Inflammatory macrophage treated with lipopolysaccharide for 1 hour (primary cell): ENCODE data around the gene INHBE.
"Not testable (repeated sequence)": the region's sequence is repeated elsewhere in the genome, so short reads cannot be mapped to it uniquely, and the experiment has no call there.

ENCODE experiments used
- DNase-seq, 2 donors: peaks; one replicate each; pipeline ENCODE4 v3.0.0-alpha.2; 2020 to 2022

The INHBE gene

DNA sequence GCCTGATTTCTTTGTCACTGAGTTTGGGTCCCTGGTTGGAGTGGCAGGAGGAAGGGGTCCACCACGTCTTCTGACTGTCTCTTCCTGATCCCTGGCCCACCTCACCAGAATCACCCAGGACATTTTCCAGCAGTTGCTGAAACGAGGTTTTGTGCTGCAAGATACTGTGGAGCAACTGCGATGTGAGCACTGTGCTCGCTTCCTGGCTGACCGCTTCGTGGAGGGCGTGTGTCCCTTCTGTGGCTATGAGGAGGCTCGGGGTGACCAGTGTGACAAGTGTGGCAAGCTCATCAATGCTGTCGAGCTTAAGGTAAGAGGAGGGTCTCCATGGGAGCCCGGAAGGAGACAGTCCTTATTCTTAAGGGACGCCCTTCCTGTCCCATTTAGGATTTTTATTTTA lies 45.1 kb downstream of the INHBE start:
- DNase-seq, result no peak

- DNase-seq, result not testable (repeated sequence)
Measured at GRCh38 chr12:57502311-57502969, 47.3 kb downstream of the INHBE start.

DNA sequence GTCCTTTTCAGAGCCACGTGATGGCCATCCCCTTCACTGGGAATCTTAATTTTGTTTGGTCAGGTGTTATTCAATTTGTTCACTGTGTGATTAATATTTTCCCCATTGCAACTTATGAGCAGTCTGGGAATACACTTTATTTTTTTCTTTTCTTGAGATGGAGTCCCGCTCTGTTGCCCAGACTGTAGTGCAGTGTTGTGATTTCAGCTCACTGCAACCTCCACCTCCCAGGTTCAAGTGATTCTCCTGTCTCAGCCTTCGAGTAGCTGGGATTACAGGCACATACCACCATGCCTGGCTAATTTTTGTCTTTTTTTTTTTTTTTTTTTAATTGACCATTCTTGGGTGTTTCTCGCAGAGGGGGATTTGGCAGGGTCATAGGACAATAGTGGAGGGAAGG lies 51.4 kb downstream of the INHBE start:
- not testable (repeated sequence) for DNase-seq
